CD4-positive, alpha-beta T cell treated with Interleukin-15 for 1 hour (primary cell): ENCODE results near the gene TMSB10.
A peak's percentile ranks its signal among the peaks of the same experiment; 100 is the strongest.
"Not testable (repeated sequence)": the region's sequence is repeated elsewhere in the genome, so short reads cannot be mapped to it uniquely, and the experiment has no call there.

Experiments
- DNase-seq: peaks from one replicate; pipeline ENCODE4 v3.0.0-alpha.2; 2020

TMSB10 gene

DNA sequence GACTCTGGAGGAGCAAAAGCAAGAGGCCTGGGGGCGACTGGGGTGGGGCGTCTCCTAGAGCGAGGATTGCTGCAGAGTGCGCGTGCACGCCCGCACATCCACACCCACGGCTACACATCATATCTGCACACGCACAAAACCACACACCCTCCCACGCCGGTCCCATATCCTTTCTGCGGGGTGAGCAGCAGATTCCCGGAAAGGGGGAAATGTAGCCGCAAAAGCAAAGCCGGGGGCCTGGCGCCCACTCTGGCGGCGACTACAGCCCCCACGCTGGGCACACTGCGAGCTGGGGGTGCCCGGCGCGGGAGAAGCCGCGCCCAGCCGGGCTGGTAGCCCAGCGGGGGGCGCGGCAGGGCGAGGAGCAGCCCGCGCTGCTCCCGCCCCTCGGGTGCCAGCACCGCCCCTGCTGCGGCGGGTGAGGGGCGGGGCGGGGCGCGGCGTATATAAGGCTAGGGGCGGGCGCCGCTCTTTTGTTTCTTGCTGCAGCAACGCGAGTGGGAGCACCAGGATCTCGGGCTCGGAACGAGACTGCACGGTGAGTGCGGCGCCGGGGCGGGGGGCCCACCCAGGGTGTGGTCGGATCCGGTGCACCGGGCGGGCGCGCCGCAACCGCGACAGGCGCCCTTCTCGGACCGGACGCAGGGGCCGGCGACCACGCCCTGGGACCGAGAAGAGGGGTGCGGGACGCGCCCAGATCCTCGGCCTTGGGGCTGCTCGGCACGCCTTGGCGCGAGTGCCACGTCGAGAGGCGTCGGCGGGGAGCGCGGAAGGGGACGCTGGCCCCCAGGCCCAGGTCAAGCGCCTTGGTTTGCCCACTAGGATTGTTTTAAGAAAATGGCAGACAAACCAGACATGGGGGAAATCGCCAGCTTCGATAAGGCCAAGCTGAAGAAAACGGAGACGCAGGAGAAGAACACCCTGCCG is at the start of gene TMSB10:
Gene TMSB10, plus strand, starts transcription at position 476 of the 927 bp plus-strand sequence.
- DNase-seq: peak; percentile 90

DNA sequence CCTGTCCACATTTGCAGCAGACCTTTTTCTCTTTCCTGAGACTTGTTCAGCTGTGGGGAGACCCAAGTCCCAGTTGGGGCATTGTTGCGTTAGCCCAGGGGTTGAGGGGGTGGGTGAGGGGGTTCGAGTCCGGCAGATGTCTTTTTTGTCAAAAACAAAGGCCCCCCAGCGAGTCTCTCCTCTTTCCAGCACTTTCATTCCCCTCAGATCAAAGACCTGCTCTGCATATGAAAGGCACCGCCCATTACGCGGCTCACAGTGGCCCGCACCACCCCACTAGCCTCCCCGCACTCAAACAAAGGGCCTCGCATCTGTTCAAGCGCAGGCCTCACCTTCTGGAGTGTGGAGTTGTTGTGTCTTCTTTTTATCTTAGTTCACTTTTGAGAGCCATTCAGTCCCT is 49.7 kb upstream of the TMSB10 start:
- no peak for DNase-seq

DNA sequence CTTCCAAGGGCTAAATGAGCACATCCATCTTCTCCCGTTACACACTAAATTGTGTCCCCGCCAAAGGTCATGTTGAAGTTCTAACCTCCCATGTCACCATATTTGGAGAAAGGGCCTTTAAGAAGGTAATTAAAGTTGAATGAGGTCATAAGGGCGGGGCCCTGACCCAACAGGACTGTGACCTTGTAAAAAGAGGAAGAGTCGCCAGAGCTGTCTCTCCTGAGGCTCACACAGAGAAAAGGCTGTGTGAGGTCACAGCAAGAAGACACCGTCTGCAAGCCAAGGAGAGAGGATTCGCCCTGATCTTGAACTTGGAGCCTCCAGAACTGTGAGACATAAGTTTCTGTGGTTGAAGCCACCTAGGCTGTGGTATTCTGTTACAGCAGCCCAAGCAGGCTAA is 48.7 kb upstream of the TMSB10 start:
- peak; percentile 60 for DNase-seq

DNA sequence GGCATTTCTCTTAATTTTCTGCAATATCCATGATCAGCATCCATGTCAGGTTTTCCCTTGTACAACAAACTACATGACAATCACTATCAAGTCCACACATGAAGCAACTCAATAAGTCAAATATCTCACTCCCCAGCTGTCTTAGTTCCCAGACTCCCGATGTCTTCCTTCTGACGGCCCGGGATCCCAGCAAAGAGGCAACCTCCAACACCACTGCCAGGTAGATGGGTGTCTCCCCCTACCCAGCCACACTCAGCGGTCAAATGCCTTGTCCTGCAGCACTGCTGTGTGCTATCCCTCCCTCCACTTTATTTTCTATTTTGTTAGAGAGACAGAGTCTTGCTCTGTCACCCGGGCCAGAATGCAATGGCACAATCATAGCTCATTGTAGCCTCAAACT is 47.9 kb upstream of the TMSB10 start:
- no peak for DNase-seq

DNA sequence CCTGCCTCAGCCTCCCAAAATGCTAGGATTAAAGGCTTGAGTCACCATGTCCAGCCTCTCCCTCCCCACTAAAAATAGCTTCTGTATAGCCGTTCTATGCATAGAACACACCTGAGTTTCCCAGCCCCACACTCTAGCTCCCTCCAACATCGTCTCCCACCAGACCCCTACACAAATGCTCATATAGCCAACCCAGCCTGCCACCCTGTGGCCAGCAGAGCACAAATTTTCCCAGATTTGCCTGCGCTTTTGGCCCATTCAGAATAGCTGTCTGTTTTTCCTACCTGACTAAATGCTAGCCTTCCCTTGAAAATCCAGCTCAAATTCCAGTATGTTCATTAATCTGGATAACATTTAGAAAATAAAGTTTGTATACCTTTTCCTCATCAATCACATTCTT is 47.3 kb upstream of the TMSB10 start:
- DNase-seq: no peak

DNA sequence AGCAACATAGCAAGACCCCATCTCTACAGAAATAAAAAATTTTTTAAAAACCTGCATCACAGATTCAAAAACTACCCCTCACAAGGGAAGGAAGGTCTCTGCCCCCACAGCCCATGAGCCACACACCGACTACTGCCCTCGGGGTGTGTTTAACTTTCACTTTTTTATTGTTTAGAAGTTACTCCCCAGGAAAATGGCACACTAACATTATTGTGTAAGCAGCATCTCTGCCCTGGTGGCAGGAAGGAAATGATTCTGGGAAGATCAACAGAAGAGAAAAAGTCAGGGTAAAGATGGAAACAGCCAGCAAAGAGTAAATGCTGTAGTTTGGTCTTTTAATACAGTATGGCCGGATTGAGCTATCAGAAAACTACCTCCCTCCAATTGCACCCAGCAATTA is 46.5 kb upstream of the TMSB10 start:
- no peak for DNase-seq

DNA sequence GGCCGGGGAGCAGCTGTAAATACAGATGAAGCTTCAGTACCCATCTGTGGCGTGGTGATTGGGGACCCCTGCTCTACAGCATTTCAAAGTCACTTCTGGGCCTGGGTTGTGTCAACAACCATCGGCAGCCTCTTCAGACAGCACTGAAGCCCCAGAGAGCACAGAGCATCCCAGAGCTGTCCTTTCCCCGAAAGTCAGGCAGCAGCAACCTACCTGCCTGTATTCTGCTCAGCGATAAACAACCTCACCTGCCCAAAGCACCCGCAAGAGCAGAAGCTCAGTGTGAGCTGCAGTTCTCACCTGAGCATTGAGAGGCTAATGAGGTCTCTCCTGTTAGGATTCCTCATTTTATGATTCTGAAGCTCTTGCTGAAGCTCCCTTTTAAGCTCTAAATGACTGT is 43.9 kb upstream of the TMSB10 start:
- DNase-seq: no peak

DNA sequence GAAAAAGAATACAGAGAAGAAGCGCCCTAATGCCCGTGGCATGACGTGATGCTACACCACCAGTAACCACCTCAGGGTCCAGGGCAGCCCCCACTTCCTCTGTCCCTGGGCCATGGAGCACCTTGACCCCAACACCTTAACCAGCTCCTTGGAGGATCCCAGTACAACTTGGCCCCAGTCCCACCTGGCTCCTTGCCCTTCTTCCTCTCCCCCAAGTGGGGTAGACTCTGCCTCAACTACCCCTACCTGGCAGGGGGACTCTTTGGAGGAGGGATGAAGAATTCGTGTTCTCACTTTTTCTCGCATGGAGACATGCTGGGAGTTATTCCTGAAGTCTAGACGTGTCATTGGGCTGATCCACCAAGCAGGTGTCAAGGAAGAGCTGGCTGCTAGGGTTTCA is 43.5 kb upstream of the TMSB10 start:
- no peak for DNase-seq

DNA sequence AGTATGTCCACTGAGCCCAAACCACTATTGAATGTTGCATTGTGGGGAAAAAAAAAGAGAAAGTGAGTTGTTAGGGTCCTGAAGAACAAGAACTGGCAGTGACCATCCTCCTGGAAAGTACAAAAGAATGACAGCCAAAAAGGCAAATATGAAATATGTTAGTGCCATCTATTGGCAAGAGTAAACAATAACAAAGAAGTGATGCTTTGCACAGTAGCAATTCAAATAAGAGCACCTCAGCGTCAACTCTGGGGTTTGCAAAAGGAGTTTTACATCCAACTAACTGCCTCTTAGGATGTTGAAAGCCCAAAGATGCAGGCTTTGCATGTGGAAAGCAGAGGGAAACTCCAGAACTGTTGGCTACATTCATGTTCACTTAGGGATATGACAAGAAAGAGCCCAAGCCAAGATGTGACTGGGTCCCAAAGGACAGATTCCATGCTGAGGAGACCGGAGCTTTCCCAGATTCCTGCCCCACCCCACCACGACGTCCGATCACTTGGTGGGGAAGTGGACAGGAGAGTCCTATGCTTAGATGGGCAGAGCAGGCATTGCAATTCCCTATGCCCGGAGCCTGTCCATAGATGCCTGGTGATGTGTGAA is 40.2 kb upstream of the TMSB10 start:
- DNase-seq: no peak

DNA sequence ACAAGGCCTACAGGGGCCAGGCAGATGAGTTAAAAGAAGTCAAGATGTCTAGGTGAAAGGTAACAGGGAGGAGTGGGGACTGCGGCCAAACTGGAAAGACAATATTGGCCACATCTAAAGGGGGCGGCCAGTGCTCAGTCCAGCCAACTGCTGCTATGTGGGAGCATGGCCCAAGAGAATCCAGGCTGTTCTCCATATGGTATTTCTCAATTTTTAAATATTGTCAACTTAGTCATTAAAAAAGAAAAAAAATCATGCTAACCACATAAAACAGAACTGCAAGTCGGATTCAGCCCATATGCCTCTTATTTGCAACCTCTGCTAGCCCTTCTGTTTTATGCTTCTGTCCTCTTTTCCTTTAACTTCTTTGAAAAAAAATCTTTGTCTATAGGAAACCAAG is 39.3 kb upstream of the TMSB10 start:
- DNase-seq: no peak

DNA sequence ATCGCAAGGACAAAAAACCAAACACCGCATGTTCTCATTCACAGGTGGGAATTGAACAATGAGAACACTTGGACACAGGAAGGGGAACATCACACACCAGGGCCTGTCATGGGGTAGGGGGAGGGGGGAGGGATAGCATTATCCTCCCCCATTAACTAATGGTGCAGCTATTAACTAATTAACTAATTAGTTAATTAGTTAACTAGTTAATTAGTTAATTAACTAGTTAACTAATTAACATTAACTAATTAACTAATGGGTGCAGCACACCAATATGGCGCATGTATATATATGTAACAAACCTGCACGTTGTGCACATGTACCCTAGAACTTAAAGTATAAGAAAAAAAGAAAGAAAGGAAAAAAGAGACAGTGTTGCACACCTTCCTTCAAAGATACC is 37.1 kb upstream of the TMSB10 start:
- not testable (repeated sequence) for DNase-seq

DNA sequence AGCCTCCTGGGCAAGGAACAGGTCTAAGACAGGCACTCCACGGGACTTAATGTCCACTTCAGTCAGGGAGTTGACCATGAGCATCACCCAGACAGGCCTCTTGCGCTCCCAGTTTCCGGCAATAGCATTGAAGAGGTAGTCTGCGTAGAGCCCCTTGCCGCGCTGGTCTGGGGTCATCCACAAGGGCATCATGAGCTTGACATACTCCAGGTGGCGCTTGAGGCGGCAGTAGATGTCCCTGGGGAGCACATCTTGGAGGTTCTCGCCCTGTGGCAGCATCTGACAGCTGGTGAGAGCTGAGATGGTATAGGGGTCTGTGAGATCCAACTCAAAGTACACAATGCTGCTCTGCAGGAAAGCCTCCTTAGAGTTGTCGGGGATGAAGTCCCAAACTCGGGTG is 35.1 kb upstream of the TMSB10 start:
- DNase-seq: no peak

DNA sequence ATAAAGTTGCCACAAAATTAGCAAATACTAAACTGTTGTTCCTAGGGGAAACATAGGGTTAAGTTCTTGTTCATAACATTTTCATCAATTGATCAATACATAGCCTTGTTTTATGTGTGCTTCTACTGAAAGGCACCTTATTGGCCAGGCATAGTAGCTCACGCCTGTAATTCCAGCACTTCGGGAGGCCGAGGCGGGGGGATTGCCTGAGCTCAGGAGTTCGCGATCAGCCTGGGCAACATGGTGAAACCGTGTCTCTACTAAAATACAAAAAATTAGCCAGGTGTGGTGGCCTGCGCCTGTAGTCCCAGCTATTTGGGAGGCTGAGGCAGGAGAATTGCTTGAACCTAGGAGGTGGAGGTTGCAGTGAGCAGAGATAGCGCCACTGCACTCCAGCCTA is 32.8 kb upstream of the TMSB10 start:
- DNase-seq: not testable (repeated sequence)

DNA sequence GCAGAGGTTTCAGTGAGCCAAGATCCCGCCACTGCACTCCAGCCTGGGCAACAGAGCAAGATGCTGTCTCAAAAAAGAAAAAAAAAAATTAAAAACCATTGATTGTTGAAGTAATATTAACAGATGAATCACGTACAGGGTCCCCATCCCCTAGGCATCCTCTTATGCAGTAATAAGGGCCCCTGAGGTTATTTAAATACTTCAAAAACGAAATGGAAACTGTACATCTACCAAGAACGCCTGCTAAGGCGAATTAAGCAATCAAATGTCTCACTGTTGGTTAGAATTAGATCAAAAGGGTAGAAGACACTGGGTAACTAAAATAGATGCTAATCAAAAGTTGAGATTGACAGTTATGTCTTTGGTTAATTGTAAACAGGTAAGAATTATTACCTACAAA is 32.1 kb upstream of the TMSB10 start:
- DNase-seq: no peak

DNA sequence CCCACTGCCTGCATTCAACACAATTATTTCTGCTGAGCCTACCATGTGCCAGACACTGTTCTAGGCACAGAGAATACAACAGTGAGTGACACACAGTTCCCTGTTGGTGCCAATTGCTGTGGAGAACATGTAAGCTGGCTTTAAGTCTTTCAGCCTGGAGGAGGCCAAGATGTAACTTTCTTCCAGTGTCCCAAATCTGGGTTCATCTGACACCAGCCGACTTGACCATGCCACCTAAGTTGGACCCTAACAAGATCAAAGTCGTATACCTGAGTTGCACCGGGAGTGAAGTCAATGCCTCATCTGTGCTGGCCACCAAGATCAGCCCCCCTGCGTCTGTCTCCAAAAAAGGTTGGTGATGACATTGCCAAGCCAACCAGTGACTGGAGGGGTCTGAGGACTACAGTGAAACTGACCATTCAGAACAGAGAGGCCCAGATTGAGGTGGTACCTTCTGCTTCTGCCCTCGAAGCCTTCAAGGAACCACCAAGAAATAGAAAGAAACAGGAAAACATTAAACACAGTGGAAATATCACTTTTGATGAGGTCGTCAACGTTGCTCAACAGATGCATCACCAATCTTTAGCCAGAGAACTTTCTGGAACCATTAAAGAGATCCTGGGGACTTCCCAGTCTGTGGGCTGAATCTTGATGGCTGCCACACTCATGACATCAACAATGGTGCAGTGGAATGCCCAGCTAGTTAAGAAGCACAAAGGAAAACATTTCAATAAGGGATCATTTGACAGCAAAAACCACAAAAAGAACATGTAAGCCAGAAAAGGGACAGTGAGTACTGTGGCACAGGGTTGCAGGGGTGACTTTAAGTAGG is 30.9 kb upstream of the TMSB10 start:
- no peak for DNase-seq

DNA sequence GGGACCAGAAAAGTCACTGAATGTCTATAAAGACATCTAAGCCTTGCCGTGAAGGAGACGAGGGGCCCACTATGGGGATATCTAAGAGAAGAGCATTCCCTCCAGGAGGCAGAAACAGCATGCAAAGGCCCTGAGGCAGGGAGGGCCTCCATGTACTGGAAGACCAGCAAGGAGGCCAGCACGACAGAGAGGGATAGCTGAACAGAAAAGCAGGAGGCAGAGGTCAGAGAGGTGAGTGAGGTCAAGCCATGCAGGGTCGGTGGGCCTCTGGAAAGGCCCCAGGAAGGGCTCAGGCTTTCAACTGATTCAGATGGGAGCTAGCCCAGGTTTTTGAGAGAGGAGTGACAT is 30.3 kb upstream of the TMSB10 start:
- DNase-seq: no peak

DNA sequence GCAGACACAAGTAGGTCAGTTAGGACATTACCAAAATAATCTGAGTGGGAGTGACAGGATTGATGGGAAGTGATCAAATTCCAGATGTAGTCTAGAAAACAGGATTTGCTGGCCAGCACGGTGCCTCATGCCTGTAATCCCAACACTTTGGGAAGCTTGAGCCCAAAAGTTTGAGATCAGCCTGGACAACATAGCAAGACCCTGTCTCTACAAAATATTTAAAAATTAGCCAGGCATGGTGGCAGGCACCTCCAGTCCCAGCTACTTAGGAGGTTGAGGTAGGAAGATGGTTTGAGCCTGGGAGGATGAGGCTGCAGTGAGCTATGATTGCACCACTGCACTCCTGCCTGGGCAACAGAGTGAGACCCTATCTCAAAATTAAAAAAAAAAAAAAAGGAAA is 29.8 kb upstream of the TMSB10 start:
- not testable (repeated sequence) for DNase-seq

DNA sequence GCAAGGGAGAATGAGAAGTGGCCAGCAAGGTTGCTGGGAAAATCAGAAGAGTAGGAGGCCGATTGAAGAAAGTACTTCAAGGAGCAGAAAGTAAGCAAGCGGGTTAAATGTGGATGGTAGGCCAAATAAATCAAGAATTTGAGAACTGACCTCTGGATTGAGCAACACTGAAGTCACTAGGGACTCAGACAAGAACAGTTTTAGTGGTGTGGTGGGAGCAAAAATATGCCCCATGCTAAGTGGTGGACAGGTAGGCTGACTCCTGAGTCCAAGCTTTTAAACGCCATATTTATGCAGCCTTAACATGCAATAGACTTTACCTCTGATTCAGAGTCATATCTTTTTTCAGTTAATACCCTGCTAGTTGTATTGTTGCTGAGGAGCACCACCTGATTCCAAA is 29.1 kb upstream of the TMSB10 start:
- DNase-seq: no peak

DNA sequence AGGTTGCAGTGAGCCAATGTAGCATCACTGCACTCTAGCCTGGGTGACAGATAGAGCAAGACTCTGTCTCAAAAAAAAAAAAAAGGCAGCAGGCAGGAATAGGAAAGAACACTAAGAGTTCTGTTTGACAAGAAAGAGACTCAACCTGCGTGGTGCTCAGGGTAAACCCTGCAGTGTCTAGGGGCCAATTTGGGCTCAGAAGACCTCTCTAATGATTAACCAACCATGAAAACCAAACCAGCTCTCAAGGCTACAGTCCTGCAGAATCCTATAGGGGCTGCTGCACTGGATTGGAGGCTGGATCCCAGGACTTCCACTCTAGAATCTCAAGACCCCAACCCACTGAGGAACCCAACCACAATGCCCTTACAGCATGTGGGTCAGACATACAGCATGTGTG is 27.0 kb upstream of the TMSB10 start:
- DNase-seq: no peak

DNA sequence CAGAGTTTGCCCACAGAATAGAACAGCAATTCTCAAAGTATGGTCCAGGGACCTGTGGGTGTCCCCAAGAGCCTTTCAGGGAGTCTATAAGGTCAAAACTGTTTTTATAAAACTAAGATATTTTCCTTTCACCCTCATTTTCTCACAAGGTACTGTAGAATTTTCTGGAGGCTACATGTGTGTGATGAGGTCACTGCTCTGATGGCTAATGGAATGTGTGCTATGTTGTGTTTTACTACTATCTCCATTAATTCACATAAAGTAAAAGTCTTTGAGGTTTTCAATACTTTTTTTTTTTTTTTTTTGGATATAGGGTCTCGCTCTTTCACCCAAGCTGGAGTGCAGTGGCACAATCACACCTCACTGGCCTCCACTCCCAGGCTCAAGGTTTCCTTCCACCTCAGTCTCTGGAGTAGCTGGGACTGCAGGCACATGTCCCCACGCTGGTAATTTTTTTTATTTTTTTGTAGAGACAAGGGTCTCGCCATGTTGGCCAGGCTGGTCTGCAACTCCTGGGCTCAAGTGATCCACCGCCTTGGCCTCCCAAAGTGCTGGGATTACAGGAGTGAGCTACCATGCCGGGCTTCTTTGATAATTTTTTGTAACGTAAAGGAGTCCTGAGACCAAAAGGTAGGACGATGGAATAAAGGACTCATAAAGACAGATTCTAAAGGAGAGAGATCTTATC is 26.4 kb upstream of the TMSB10 start:
- DNase-seq: no peak

DNA sequence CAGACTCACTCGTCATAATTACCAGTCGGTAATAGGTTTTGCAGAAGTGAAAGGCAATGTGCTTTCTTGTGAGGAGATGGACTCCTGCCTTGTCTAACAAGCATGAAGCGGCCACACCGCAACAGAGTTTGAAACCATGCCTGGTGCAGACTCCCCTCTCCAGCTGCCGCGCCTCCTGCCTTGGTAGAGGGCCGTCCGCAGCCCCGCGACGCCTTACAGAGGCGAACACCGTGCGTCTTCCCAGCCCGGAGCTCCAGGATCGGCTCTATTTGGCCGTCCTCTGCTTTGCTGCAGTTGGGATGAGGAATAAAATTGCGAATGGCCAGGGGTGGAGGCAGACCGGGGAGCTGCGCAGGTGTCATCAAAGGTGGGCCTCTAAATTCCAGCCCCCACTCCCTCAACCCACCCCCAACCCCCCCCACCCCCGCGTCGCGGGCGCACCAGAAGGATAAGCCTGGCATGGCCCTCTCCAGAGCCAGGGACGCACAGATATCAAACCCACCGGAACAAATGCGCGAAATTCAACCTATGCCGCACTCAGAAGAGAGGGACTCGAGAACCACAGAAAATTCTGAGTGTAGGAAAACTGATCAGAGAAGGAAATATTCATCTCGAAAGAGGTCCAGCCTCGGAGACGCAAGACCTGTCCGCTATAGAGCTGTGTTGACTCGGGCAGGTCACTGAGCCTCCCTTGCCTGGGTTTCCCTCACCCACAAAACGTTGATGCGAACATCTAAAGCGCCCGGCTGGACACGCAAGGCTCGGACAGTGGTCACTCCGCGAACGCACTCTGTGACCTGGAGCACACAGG is 25.7 kb upstream of the TMSB10 start:
- peak; percentile 55 for DNase-seq

DNA sequence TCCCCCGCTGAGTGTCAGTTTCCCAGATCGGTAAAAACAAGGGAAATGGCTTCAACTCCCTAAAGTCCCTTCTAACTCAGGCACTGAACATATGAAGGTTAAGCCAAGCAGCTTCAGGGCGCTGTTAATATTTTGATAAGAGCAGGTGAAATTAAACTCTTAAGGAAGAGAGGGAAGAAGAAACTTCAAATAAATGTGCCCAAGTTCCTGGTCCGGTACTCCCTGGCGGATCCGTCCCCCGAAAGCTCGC is 25.1 kb upstream of the TMSB10 start:
- no peak for DNase-seq
